H9 (cell line): ENCODE measurements around the gene TARBP1. TPM values are rescaled to one million over a fixed set of nuclear protein-coding genes. Genes with fewer than 3 reads are reported as not detected.

ENCODE experiments used
- DNase-seq: peaks from one replicate; pipeline ENCODE4 v3.0.0-alpha.2; 2017
- H2AFZ ChIP-seq: one replicate; pipeline ENCODE4 v1.6.1; 2013; ENCODE audit warnings: mild to moderate bottlenecking, low read length, control low read depth, moderate library complexity
- H2AK5ac ChIP-seq: 2 replicates; pipeline ENCODE4 v1.6.1; 2013; ENCODE audit warnings: low read length, control low read depth, mixed read lengths; ENCODE audit not compliant: insufficient read length
- H2BK120ac ChIP-seq: one replicate; pipeline ENCODE4 v1.6.1; 2013; ENCODE audit warnings: low read depth, mild to moderate bottlenecking, low read length, control low read depth, inconsistent platforms; ENCODE audit not compliant: poor library complexity, severe bottlenecking
- H2BK12ac ChIP-seq: 2 replicates; pipeline ENCODE4 v1.6.1; 2013; ENCODE audit warnings: low read length, control low read depth, mixed read lengths, low read depth; ENCODE audit not compliant: insufficient read length
- H2BK15ac ChIP-seq: 2 replicates; pipeline ENCODE4 v1.6.1; 2013; ENCODE audit warnings: low read depth, low read length, control low read depth
- H2BK20ac ChIP-seq: one replicate; pipeline ENCODE4 v1.6.1; 2013; ENCODE audit warnings: low read depth, mild to moderate bottlenecking, low read length, control low read depth, inconsistent platforms; ENCODE audit not compliant: poor library complexity, severe bottlenecking
- H2BK5ac ChIP-seq: 2 replicates; pipeline ENCODE4 v1.6.1; 2013; ENCODE audit warnings: low read length, control low read depth, mixed read lengths; ENCODE audit not compliant: insufficient read length
- H3K14ac ChIP-seq: 2 replicates; pipeline ENCODE4 v1.6.1; 2013; ENCODE audit warnings: low read length, control low read depth; ENCODE audit not compliant: insufficient read depth
- H3K18ac ChIP-seq: 2 replicates; pipeline ENCODE4 v1.6.1; 2013; ENCODE audit warnings: low read depth, mild to moderate bottlenecking, mixed read lengths, low read length, control low read depth; ENCODE audit not compliant: insufficient read length
- H3K23ac ChIP-seq: 2 replicates; pipeline ENCODE4 v1.6.1; 2013; ENCODE audit warnings: low read length, control low read depth, mixed read lengths, low read depth; ENCODE audit not compliant: insufficient read length
- H3K23me2 ChIP-seq: 2 replicates; pipeline ENCODE4 v1.6.1; 2013; ENCODE audit warnings: low read depth, mild to moderate bottlenecking, mixed read lengths, low read length, control low read depth; ENCODE audit not compliant: insufficient read length, poor library complexity, severe bottlenecking
- H3K27ac ChIP-seq: 2 replicates; pipeline ENCODE4 v1.5.1; 2013; ENCODE audit warnings: low read length, control low read depth, mixed read lengths, low read depth; ENCODE audit not compliant: insufficient read length
- H3K27me3 ChIP-seq: 2 replicates; pipeline ENCODE4 v1.6.1; 2013; ENCODE audit warnings: low read length, control low read depth, inconsistent platforms; ENCODE audit not compliant: insufficient read depth
- H3K4ac ChIP-seq: 2 replicates; pipeline ENCODE4 v1.6.1; 2013; ENCODE audit warnings: low read depth, mild to moderate bottlenecking, control low read depth, inconsistent platforms, low read length, moderate library complexity
- H3K4me1 ChIP-seq: 2 replicates; pipeline ENCODE4 v1.6.1; 2013; ENCODE audit warnings: low read length, control low read depth, inconsistent platforms; ENCODE audit not compliant: insufficient read depth
- H3K4me2 ChIP-seq: 2 replicates; pipeline ENCODE4 v1.6.1; 2013; ENCODE audit warnings: low read length, control low read depth, mixed read lengths; ENCODE audit not compliant: insufficient read length, insufficient read depth
- H3K56ac ChIP-seq: 2 replicates; pipeline ENCODE4 v1.6.1; 2013; ENCODE audit warnings: low read depth, mild to moderate bottlenecking, mixed read lengths, low read length, control low read depth; ENCODE audit not compliant: insufficient read length
- H3K79me1 ChIP-seq: 2 replicates; pipeline ENCODE4 v1.6.1; 2013; ENCODE audit warnings: low read depth, mild to moderate bottlenecking, moderate library complexity, low read length, control low read depth, inconsistent platforms; ENCODE audit not compliant: insufficient read depth, poor library complexity, severe bottlenecking
- H3K79me2 ChIP-seq: 2 replicates; pipeline ENCODE4 v1.6.1; 2013; ENCODE audit warnings: low read length, control low read depth, inconsistent platforms; ENCODE audit not compliant: insufficient read depth
- H3K9ac ChIP-seq: 2 replicates; pipeline ENCODE4 v1.6.1; 2013; ENCODE audit warnings: low read length, control low read depth, mixed read lengths; ENCODE audit not compliant: insufficient read length; ENCODE audit errors: extremely low read depth
- H3K9me3 ChIP-seq: one replicate; pipeline ENCODE4 v1.6.1; 2013; ENCODE audit warnings: low read depth, low read length, inconsistent platforms; ENCODE audit not compliant: control insufficient read depth
- H3T11ph ChIP-seq: one replicate; pipeline ENCODE4 v1.6.1; 2013; ENCODE audit warnings: mild to moderate bottlenecking, low read length, control low read depth, inconsistent platforms
- H4K20me1 ChIP-seq: one replicate; pipeline ENCODE4 v1.6.1; 2013; ENCODE audit not compliant: control insufficient read depth, insufficient read length, insufficient read depth
- H4K5ac ChIP-seq: 2 replicates; pipeline ENCODE4 v1.6.1; 2013; ENCODE audit warnings: low read depth, mild to moderate bottlenecking, mixed read lengths, low read length, control low read depth; ENCODE audit not compliant: insufficient read length
- H4K8ac ChIP-seq: replicated peaks from 2 replicates; pipeline ENCODE4 v1.6.1; 2013; ENCODE audit warnings: low read length, control low read depth, mixed read lengths, low read depth; ENCODE audit not compliant: insufficient read length
- H4K91ac ChIP-seq: 2 replicates; pipeline ENCODE4 v1.6.1; 2013; ENCODE audit warnings: low read depth, mild to moderate bottlenecking, moderate library complexity, mixed read lengths, low read length, control low read depth; ENCODE audit not compliant: insufficient read length
- H3K27ac Mint-ChIP-seq, 3 experiments: 2 replicates in 2 of 3; 3 replicates in 1 of 3; pipeline ENCODE4 v1.8.0; 2020 to 2021; ENCODE audit warnings: mixed read lengths in 3 of 3, mild to moderate bottlenecking in 1 of 3, moderate library complexity in 1 of 3
- H3K27me3 Mint-ChIP-seq: 2 replicates; pipeline ENCODE4 v1.8.0; 2021; ENCODE audit warnings: low read depth, mild to moderate bottlenecking, moderate library complexity, mixed read lengths
- H3K36me3 Mint-ChIP-seq, 3 experiments: 2 replicates in 2 of 3; 3 replicates in 1 of 3; pipeline ENCODE4 v1.8.0; 2020 to 2021; ENCODE audit warnings: low read depth in 3 of 3, mixed read lengths in 3 of 3; ENCODE audit not compliant: insufficient read depth in 1 of 3
- H3K4me1 Mint-ChIP-seq, 2 experiments: 2 replicates each; pipeline ENCODE4 v1.8.0; 2020; ENCODE audit warnings: mixed read lengths in 2 of 2
- H3K4me3 Mint-ChIP-seq, 2 experiments: 2 replicates in 1 of 2; 3 replicates in 1 of 2; pipeline ENCODE4 v1.8.0; 2020 to 2021; ENCODE audit warnings: mild to moderate bottlenecking in 2 of 2, mixed read lengths in 2 of 2, moderate library complexity in 1 of 2
- H3K9me3 Mint-ChIP-seq, 2 experiments: 2 replicates in 1 of 2; 3 replicates in 1 of 2; pipeline ENCODE4 v1.8.0; 2020; ENCODE audit warnings: mild to moderate bottlenecking in 2 of 2, mixed read lengths in 2 of 2, moderate library complexity in 1 of 2
- WGBS: extraction: QIAGEN DNeasy Blood & Tissue Kit; methylation state at CpG from one replicate; pipeline ENCODE4 v1.1.7; 2013; ENCODE audit warnings: missing lambda C conversion rate, low lambda C conversion rate, mixed read lengths; ENCODE audit not compliant: insufficient read length; ENCODE audit errors: extremely low coverage; 5-methylcytosine and 5-hydroxymethylcytosine counted together
- total RNA-seq: library from RNA; stranded (reverse); gene quantifications from 2 replicates; pipeline ENCODE4 v1.2.1, GENCODE V29; 2021
- TF ChIP-seq, protein P1 (sequence below): fragments of 200-600 bp; sonication (generic); conservative IDR thresholded peaks from 3 replicates; pipeline ENCODE4 v1.8.0; 2021; ENCODE audit warnings: antibody characterized with exemption, mild to moderate bottlenecking

TARBP1 gene
- total RNA-seq, 1 experiment from 2014 or later = 20.2 TPM

DNA sequence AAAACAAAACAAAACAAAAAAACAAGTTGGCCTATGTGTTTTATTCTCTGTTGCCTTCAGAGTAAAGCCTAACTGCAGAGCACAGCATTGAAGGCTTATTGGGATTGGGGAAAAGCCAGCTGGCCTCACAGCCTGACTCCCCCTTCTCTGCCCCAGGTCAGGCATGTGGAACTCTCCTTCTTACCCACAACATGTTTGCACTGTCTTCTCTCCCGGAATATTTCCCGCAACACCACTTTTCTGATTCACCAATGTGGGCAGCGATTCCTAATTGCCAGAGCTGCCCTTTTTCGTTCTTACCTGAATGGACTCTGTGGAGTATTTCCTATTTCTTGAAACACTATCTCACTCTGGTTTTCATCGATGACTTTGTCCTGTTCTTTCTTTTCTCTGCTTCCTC lies 2.8 kb upstream of the TARBP1 start:
- Histone ChIP-seq H3K79me2 (no peaks in the 10 kb centered on the region), H3K56ac (no peak overlapping the region), H3T11ph (no peak overlapping the region), H2BK12ac (no peak overlapping the region), H2BK120ac (no peak overlapping the region), H3K4ac (no peak overlapping the region), H3K27me3 (peaks cover 9% of the 10 kb centered on the region; the same call in 1 of the 2 replicates), H2AFZ (no peak overlapping the region), H2BK15ac (no peak overlapping the region), H2BK5ac (no peak overlapping the region), H3K27ac (no peak overlapping the region), H3K18ac (no peak overlapping the region), H3K14ac (no peak overlapping the region), H2BK20ac (no peak overlapping the region), H3K23me2 (peaks cover 5% of the 10 kb centered on the region), H3K9ac (no peak overlapping the region), H3K79me1 (no peaks in the 10 kb centered on the region), H3K4me2 (no peak overlapping the region), H4K8ac (no peak overlapping the region), H2AK5ac (no peak overlapping the region), H4K5ac (no peak overlapping the region), H3K23ac (no peak overlapping the region), H4K20me1 (no peaks in the 10 kb centered on the region), H3K9me3 (no peaks in the 10 kb centered on the region), H3K4me1 (peaks cover 2% of the 10 kb centered on the region), H4K91ac (no peak overlapping the region)
- Mint-ChIP-seq H3K27ac (no peak overlapping the region), H3K4me3 (no peak overlapping the region), H3K36me3 (no peaks in the 10 kb centered on the region; a peak in 1 of 7 replicates), H3K27me3 (peaks cover 73% of the 10 kb centered on the region), H3K4me1 (peaks cover 20 to 29% of the 10 kb centered on the region in 2 experiments), H3K9me3 (no peaks in the 10 kb centered on the region)
- TF ChIP-seq, protein P1, sequence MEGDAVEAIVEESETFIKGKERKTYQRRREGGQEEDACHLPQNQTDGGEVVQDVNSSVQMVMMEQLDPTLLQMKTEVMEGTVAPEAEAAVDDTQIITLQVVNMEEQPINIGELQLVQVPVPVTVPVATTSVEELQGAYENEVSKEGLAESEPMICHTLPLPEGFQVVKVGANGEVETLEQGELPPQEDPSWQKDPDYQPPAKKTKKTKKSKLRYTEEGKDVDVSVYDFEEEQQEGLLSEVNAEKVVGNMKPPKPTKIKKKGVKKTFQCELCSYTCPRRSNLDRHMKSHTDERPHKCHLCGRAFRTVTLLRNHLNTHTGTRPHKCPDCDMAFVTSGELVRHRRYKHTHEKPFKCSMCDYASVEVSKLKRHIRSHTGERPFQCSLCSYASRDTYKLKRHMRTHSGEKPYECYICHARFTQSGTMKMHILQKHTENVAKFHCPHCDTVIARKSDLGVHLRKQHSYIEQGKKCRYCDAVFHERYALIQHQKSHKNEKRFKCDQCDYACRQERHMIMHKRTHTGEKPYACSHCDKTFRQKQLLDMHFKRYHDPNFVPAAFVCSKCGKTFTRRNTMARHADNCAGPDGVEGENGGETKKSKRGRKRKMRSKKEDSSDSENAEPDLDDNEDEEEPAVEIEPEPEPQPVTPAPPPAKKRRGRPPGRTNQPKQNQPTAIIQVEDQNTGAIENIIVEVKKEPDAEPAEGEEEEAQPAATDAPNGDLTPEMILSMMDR = no peak
- no CpG with 5 or more reads among the region's 5 CpGs for WGBS
- no peak for DNase-seq
